ENCODE measurements around the gene ITGB2. TPM values are rescaled to one million over a fixed set of nuclear protein-coding genes. Genes with fewer than 3 reads are reported as not detected.

The ITGB2 gene
- total RNA-seq: 36.7 TPM
- long read RNA-seq, transcript ITGB2-201 (16 exons, 2,955 nt): major isoform, 10 of 23 reads
- long read RNA-seq, partial matches to known transcripts: 9 of 23 reads
- long read RNA-seq, other reads (novel, unspliced or antisense): 4 of 23 reads

DNA sequence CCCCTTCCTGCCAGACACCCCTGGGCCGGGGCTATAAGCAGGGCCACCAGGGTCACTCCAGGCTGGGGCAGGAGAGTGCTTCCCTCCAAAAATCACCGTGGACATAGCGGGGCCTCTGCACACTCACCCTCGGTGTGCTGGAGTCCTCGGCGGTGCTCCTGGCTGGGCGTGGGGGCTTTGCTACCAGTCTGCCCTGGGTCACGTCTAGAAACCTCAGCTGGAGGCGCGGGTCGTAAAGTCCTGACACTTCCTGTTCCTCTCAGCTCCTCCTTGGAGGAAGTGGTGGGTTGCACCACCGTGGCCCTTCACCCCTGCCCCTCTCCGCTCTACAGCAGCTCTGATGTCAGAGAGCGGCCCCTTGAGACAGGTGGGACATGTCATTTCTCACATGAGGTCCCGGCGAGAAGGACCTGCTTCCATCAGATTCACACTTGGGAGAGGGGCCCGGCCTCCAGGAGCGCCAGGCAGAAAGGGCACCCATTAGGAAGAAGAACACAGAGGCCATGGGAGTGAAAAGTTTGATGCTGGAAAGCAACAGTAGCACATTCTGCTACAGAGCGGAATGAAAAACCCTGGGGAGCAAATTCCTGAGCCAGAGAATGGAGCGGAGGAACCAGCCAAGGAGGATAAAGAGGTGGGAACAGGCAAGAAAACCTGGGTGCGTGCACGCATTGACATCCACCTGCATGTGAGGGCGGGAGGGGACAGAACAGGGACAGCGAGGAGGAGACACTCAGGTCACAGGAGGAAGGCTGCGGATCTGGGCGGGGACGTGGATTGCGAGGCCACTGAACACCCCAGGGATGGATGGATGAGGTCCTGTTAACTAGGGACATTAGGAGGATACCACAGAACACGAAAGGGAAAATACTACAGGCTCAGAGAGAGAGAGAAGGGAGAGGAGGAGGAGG is at the start of gene ITGB2:
ITGB2 (minus strand) TSS at position 206 of the 911 bp plus-strand sequence. CDS start 10,117 bp downstream, outside the sequence.
- ATAC-seq (peak; percentile 69), DNase-seq (ENCODE audit: missing footprints) (peak; percentile 92)
- intact Hi-C loops (cut with DNase I): no loop called here

DNA sequence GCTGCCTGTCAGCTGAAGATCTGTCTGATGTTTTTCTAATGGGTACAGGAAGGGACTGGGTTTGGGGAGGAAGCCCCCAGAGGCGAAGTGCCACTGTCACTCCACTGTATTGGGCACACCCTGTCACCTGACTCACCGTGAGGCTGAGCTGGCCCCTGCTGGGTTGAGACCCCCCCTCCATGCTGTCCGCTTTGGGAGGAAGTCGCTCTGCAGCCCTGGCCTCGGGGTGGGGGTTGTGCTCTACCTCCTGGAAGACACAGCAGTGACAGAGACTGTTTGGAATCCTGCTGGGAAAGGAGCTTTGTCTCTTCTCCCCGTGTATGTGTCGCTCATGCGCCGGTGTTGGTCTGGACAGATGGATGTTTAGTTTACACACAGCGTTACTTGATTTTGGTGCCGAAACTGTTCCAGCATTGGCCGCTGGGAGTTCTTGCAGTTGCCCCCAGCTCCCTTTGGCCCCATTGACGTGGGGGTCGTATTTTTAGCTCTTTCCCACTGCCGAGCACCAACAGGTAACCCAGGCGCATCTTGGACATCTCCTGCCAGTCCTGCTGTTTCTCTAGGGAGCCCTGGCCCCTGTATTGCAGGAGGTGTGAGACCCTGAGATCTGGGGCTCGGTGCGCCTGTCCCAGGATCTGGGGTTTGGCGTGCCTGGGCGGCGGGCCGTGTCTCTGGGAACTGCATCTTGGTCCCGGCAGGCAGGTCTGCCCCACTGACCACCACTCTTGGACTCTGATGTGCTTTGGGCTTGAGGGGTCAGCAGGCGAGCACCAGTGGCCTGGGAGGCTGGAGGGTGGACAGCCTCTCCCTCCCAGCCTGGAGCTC is 49.4 kb upstream of the ITGB2 start:
- DNase-seq (ENCODE audit: missing footprints): no peak
- ATAC-seq: no peak
- intact Hi-C loops (cut with DNase I): loop anchor here (10.0 kb wide), 1 partner anchor 45 kb away; no protein-coding TSS in a partner anchor

DNA sequence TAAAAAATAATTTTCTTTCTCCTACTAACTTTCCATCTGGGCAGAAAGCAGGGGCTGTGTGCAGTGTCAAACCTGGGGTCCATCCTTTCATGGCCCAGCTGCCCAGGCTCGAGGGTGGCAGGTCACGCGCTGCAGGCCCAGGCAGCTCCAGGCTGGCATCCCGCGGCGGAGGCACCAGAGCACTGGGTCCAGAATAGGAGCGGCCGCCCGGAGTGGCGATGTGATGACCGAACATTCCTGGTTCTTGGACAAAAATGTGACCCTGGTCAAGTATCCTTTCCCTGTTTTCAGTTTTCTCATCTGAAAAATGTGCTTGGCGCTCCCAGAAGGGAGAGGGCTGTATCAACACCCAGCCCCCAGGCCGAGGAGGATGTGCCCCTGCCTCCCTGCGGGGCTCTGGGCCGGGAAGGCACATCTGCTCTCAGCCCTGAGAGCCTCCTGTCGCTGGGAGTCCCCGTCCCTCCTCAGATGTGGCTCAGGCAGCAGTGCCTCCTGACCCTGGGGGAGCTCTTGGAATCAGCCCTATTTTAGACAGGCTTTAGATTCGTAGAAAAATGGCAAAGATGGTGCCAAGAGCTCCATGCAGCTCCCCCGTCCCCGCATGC is 48.5 kb upstream of the ITGB2 start:
- DNase-seq (ENCODE audit: missing footprints) (no peak), ATAC-seq (no peak)
- intact Hi-C loops (cut with DNase I): loop anchor here (10.0 kb wide), 1 partner anchor 46 kb away; no protein-coding TSS in a partner anchor

DNA sequence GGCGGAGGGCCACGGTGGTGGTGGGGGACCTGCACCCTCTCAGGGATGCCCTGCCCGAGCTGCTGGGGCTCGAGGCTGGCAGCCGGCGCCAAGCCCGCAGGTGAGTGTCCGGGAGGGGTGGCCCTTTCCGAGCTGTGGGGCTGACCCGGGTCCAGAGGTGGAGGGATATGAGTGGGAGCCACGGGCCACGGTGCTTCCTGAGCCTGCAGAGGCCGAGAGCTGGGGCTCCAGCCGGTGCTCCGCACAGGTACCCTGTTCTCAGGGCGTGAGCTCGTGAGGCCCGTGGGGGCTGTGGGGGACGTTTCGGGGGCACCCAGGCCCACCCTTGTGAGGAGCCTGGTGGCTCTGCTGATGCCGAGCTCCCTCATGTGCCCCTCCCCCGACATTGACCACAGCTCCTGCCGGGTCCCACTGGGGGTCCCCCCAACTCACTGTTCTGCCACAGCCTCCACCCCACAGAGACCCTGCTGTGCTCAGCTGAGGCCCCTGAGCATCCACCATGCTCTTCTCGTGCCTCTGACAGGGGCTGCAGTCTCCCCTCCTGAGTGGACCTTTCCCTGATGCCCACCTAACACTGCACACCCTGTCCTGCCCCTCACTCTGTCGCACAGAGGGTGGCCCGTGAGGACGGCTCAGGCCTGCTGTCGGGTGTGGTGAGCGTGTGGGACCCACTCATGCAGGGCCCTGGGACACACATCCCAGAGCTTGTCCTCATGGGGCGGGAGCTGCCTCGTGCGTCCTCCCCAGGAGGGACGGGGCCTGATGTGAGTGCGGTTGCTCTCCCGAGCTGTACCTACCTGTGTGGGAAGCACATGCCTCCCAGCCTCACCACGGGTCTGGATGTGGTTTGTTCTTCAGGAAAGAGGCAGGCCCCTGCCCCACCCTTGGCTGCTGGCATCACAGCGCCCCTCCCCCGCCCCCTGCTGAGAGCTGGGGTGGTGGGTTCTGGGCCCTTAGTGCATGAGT is 46.7 kb upstream of the ITGB2 start:
- DNase-seq (ENCODE audit: missing footprints): peak; percentile 66
- ATAC-seq: no peak
- intact Hi-C loops (cut with DNase I): loop anchor here (10.0 kb wide), 1 partner anchor 47 kb away; no protein-coding TSS in a partner anchor

DNA sequence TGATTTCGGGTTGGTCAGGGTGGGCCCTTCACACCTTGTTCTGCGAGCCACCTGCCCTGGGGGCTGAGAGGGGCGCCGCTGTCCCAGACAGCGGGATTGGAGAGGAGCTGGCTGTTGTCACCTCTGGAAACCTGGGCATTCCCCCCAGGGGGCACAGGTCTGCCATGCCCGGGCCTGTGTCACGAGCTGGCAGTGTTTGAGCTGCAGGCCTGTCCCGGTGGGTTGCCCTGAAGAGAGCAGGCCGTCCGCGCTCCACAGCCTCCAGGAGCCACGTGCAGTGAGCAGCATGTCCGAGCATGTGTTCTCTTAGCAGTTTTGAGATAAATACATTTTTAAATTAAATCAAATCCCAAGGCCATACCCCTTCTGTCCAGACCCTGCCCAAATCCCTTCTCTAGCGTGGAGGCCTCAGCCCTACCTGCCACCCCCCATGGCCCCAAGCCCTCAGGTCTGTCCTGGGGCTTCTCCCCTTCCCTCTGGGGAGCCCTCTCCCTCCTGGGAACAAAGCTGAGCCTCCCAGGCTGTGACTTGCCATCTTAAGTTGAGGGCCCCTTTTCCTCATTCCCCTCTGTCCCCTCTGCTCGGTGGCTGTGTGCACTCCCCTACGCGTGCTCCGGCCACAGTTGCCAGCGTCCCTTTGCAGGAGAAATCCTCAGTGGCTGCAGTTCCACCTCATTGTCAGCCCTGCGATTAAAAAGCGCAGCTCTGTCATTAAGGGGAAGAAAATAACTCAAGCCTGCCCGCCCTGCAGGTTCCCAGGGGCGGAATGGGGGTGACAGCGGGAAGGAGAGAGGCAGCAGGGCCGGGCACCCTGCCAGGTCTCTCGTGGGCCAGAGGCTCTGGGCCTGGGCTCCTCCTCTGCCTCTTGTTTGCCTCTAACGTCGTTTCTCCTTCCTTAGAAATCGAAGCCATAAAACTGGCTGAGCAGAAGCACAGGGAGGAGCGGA is 45.7 kb upstream of the ITGB2 start:
- ATAC-seq (peak; percentile 65), DNase-seq (ENCODE audit: missing footprints) (peak; percentile 88)
- intact Hi-C loops (cut with DNase I): loop anchor here (10.0 kb wide), 1 partner anchor 48 kb away; no protein-coding TSS in a partner anchor

DNA sequence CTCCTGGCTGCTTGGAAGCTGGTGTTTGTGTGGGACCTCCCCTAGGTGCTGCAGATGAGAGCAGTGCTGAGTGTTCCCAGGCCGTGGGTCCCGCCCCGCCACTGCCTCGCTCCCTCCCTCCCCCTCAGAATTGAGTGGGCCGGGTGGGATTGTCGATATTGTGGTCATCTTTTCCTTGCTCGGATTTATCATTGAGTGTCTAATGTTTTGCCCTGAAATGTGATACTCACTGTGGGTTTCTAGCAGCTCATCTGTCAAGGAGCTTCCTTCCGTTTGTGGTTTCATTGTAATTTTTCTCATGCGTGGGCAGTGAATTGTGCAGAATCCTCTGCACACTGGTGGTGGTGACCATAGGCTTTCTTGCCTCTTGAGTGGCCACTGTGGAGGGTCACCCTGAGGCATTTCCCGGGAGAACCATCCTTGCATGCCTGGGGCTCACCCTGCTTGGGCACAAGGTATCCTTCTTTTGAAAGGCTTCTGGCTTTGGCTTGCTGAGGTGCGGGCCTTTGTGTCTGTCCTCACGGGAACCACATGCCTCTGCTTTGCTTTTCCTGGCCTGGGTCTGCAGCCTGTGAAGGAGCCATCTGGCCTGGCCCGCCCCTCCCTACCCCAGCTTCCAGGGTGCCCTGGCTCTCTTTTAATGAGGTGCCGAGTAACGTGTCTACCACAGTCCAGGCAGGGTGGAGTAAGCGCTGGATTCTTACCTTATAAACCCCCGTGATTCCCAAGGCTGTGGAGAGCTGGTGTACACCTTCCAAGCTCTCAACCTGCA is 44.7 kb upstream of the ITGB2 start:
- intact Hi-C loops (cut with DNase I): loop anchor here (10.0 kb wide), 1 partner anchor 49 kb away; no protein-coding TSS in a partner anchor
- no peak for ATAC-seq
- DNase-seq (ENCODE audit: missing footprints): peak; percentile 27

DNA sequence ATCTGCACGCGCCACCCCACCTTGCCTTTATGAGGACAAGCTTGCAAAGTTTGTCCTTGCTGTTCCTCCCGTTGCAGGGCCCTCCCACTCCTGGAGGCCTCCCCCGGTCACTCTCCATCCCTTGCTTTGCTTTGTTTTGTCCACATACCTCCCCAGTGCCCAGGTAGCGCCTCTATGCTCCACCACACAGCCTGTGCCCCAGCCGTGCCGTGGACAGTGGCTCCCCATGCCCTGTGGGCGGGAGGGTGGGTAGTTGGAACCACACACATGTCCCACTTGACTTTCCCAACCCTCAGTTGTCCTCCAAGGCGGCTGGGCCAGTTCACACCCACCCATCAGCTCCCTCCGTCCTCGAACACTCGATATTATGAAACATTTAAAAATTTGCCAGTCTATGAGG is 43.7 kb upstream of the ITGB2 start:
- DNase-seq (ENCODE audit: missing footprints): peak; percentile 37
- intact Hi-C loops (cut with DNase I): loop anchor here (10.0 kb wide), 1 partner anchor 50 kb away; no protein-coding TSS in a partner anchor
- ATAC-seq: no peak

DNA sequence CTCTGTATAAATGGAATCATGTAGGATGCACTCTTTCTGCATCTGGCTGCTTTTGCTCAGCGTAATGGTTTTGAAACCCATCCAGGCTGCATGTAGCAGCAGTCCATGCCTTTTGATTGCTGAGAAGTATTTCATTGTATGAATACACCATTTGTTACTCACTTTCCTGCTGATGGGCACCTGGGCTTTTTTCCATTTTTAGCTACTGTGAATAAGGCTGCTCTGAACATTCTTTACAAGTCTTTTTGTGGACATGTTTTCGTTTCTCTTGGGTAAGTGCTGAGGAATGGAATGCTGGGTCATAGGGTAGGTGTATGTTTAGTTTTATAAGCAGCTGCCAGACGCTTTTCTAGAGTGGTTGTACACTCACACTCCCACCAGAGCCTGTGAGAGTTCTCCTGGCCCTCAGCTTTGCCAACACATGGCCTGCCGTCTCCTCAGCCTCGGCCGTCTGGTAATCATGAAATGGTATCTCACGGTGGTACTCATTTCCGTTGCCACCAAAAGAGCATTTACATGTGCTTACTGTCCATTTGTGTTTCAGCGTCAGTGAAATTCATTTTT is 41.8 kb upstream of the ITGB2 start:
- intact Hi-C loops (cut with DNase I): loop anchor here (10.0 kb wide), 1 partner anchor 52 kb away; no protein-coding TSS in a partner anchor
- DNase-seq (ENCODE audit: missing footprints) (peak; percentile 48), ATAC-seq (peak; percentile 18)

DNA sequence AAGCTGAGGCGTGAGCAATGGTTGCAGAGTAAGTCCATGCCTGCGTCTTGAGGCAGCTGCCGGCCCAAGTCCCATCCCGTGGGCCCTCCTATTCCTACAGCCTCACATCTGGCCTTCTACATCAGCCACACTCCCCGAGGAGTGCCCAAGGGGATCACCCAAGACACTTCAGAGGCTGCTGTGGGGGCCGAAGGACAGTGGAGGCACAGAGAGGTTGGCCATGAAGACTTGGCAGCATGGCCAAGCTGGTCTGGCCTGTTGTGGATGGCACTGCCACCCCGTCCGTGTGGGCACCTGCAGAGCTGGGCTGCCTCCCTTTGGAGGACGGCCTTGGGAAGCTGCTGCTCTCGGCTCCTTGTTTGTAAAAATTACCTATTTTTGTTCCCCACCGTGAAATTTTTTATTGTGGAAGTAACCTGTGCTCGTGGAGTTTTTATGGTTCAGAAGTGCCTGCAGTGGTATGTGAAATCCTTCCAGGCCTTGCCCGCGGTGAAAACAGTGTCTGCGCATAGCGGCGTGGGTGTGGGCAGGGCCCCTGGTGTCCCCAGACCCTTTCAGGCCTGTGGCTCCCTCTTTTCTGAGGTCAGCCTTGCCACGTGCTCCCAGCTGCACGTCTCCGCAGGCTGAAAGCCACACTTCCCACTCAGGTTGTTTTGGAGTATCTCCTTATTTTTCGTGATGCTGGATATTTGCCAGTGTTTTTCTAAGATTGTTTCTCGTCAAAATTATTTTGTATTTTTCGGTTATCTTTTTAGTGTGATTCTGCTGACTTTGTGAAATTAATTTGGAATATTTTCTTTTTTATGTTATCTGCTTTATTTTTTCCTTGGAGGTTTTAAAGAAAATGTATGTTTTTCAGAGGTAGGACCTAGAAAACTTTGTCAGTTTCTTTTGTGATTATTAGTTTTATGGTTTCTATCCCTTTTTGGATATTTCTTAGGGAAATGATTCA is 39.7 kb upstream of the ITGB2 start:
- no peak for ATAC-seq
- intact Hi-C loops (cut with DNase I): loop anchor here (10.0 kb wide), 1 partner anchor 54 kb away; no protein-coding TSS in a partner anchor
- DNase-seq (ENCODE audit: missing footprints): no peak

DNA sequence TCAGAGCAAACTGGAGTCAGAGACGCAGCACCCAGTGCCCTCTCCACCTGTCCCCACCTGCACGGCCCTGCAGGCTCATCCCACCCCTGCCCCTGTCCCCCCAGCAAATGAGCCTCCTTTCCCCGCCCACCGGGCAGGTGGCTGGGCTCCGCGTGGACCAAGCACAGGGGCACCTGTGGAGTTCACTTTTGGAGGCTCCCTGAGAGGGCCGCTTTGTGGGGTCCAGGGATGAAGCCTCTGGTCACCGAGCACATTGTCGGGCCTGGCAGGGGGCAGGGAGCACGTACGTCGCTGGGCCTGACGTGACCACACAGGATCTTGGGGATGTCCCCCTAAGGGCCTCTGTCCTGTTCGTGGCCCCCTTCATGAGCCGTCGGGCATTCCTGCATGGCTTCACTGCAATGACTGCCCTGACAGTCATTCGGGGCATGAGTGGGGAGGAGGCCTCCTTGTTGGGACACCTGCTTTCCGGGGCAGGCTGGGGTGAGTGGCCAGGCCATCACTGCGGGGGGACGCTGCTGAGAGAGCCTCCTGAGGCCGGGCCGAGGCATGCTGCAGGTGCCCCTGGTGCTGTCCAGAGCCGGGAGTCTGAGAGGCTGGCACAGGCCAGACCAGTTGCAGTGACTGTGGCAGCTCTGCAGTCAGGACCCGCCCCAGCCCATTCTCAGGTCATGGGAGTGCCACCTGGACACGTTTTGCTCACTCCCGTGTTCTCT is 38.8 kb upstream of the ITGB2 start:
- DNase-seq (ENCODE audit: missing footprints) (peak; percentile 48), ATAC-seq (no peak)
- intact Hi-C loops (cut with DNase I): loop anchor here (5.0 to 10.0 kb wide), 2 partner anchors 33 to 55 kb away; no protein-coding TSS in a partner anchor

DNA sequence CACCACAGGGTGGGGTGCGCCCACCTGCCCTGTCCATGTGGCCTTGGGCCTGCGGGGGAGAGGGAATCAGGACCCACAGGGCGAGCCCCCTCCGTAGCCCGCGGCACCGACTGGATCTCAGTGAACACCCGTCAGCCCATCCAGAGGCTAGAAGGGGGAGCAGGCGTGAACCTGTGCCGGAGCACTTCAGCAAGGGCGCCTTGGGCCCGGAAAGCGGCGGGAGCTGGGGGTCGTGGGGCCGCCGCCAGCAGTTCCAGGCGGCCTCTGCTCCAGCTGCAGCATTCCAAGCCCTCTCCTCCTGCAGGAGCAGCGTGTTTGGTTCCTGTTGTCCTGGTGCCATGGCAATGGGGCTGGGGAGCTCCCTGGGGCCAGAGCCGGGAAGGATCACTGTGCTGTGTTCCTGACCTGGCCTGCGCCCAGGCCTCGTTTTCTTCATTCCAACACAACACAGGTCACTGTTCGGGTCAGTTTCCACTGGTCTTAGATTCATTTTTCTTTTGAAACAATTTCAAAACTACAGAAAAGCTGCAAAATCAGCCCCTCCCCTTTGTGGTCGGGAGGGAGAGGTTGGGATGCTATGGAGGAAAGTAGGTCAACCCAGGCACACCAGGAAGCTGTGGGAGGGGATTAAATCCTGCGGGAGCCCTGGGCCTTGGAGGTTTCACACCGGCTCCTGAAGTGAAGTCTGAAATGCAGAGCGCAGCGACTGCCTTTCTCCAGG is 37.9 kb upstream of the ITGB2 start:
- ATAC-seq: peak; percentile 84
- DNase-seq (ENCODE audit: missing footprints): peak; percentile 90
- intact Hi-C loops (cut with DNase I): loop anchor here (5.0 kb wide), 1 partner anchor 34 kb away; no protein-coding TSS in a partner anchor

DNA sequence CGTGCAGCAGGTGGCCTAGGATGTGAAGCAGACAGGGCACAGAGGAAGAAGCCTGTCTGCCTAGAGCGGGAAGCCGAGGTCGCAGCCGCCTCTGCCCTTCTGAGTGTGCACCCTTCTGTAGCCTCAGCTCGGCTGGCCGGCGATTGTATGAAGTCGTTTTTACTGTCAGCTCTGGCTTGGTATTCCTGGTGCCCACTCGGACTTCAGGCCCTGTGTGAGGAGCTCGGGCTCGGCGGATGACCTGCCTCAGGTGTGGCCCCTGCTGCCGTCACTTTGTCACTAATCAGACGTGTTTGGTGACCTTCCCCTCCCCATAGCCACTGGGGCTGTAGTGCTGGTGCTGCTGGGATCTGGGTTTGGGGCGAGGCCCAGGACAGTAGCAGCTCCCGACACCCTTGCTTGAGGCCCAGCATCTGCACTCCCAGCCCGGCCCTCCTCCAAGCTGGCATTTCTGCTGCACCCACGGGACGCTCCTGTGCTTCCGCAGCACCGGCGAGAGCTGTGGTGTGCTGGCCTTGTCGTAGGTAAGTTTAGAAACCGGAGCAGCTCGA is 37.3 kb upstream of the ITGB2 start:
- DNase-seq (ENCODE audit: missing footprints) (peak; percentile 72), ATAC-seq (peak; percentile 15)
- intact Hi-C loops (cut with DNase I): loop anchor here (5.0 kb wide), 1 partner anchor 34 kb away; no protein-coding TSS in a partner anchor

All from Right ventricle myocardium inferior (tissue), 1 donor.